ENCODE results near the gene DLX1. TPM values are rescaled to one million over a fixed set of nuclear protein-coding genes. Genes with fewer than 3 reads are reported as not detected.

Gene DLX1
- total RNA-seq, 1 donor from 2014 or later = not detected

- no peak for DNase-seq (ENCODE audit: low spot score)
Observed at GRCh38 chr2:172098287-172098649, 13.0 kb downstream of the DLX1 start.

- DNase-seq (ENCODE audit: low spot score) = no peak
Observed at GRCh38 chr2:172098650-172099471, 13.6 kb downstream of the DLX1 start.

- no peak for DNase-seq (ENCODE audit: low spot score)
Observed at GRCh38 chr2:172099472-172100079, 14.3 kb downstream of the DLX1 start.

GRCh38 chr2:172100080-172100934 is 15.0 kb downstream of the DLX1 start:
- DNase-seq (ENCODE audit: low spot score) = no peak

- no peak for DNase-seq (ENCODE audit: low spot score)
Observed at GRCh38 chr2:172100935-172101820, 15.9 kb downstream of the DLX1 start.

- DNase-seq (ENCODE audit: low spot score) = no peak
Observed at GRCh38 chr2:172101821-172102390, 16.6 kb downstream of the DLX1 start.

- no peak for DNase-seq (ENCODE audit: low spot score)
Observed at GRCh38 chr2:172102391-172103359, 17.4 kb downstream of the DLX1 start, which contains the start of gene DLX2. TSS of gene DLX2 (minus strand) at chr2:172102900. CDS start at chr2:172102538, 362 bp downstream.

- no peak for DNase-seq (ENCODE audit: low spot score)
Observed at GRCh38 chr2:172103471-172104272, 18.4 kb downstream of the DLX1 start.

- no peak for DNase-seq (ENCODE audit: low spot score)
Observed at GRCh38 chr2:172105471-172106107, 20.3 kb downstream of the DLX1 start.

GRCh38 chr2:172106108-172106961 is 21.0 kb downstream of the DLX1 start:
- DNase-seq (ENCODE audit: low spot score) = no peak

- no peak for DNase-seq (ENCODE audit: low spot score)
Observed at GRCh38 chr2:172107690-172108586, 22.6 kb downstream of the DLX1 start.

- DNase-seq (ENCODE audit: low spot score) = no peak
Observed at GRCh38 chr2:172108587-172108930, 23.3 kb downstream of the DLX1 start.

- no peak for DNase-seq (ENCODE audit: low spot score)
Observed at GRCh38 chr2:172109256-172109987, 24.1 kb downstream of the DLX1 start.

- DNase-seq (ENCODE audit: low spot score) = no peak
Observed at GRCh38 chr2:172109988-172110811, 24.9 kb downstream of the DLX1 start.

- DNase-seq (ENCODE audit: low spot score) = no peak
Observed at GRCh38 chr2:172113617-172114016, 28.3 kb downstream of the DLX1 start.
